GM10248 (cell line): Measurements from ENCODE around the gene NINL.

Source experiments
- CTCF ChIA-PET: fragments of 300-600 bp; sonication (Branson Sonifier 250); formaldehyde crosslinking; extraction: SDS; loops from one replicate; lab custom pipeline; 2021; ENCODE audit warnings: antibody characterized with exemption; lab: Yijun Ruan, JAX
- POLR2A ChIA-PET: fragments of 350-650 bp; sonication (Branson Sonifier 250); formaldehyde crosslinking; extraction: SDS; loops from one replicate; lab custom pipeline; 2020; ENCODE audit warnings: antibody characterized with exemption; lab: Yijun Ruan, JAX
- DNase-seq: peaks from one replicate; pipeline ENCODE4 v3.0.0; 2012; ENCODE audit errors: extremely low spot score
- TF ChIP-seq, protein P1 (sequence below): IDR thresholded peaks from 2 replicates; pipeline ENCODE4 v1.5.1; 2012; ENCODE audit warnings: mild to moderate bottlenecking, low read depth; ENCODE audit errors: extremely low read depth, missing control alignments, control extremely low read depth

NINL gene

GRCh38 chr20:25544311-25544710 lies 41.0 kb downstream of the NINL start:
- DNase-seq, result no peak
- TF ChIP-seq, protein P1, sequence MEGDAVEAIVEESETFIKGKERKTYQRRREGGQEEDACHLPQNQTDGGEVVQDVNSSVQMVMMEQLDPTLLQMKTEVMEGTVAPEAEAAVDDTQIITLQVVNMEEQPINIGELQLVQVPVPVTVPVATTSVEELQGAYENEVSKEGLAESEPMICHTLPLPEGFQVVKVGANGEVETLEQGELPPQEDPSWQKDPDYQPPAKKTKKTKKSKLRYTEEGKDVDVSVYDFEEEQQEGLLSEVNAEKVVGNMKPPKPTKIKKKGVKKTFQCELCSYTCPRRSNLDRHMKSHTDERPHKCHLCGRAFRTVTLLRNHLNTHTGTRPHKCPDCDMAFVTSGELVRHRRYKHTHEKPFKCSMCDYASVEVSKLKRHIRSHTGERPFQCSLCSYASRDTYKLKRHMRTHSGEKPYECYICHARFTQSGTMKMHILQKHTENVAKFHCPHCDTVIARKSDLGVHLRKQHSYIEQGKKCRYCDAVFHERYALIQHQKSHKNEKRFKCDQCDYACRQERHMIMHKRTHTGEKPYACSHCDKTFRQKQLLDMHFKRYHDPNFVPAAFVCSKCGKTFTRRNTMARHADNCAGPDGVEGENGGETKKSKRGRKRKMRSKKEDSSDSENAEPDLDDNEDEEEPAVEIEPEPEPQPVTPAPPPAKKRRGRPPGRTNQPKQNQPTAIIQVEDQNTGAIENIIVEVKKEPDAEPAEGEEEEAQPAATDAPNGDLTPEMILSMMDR, result no peak
- CTCF ChIA-PET, result no interaction called here
- POLR2A ChIA-PET, result no interaction called here

DNA sequence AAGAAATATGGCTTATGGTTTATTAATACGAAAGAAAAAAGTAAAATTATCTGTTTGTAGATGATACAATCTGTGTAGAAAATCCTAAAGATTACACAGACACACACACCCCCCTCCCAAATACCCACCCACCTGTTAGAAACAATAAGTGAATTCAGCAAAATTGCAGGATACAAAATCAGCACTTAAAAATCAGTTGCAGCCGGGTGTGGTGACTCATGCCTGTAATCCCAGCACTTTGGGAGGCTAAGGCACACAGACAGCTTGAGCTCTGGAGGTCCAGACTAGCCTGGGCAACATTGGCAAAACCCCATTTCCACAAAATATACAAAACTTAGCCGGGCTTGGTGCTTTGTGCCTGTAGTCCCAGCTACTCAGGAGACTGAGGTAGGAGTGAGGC lies 42.3 kb downstream of the NINL start:
- ChIA-PET POLR2A (no interaction called here), CTCF (no interaction called here)
- no peak for DNase-seq
- TF ChIP-seq, protein P1, result no peak

- DNase-seq, result no peak
- ChIA-PET POLR2A (no interaction called here), CTCF (interaction anchor here (0.8 to 2.6 kb wide), 5 partner anchors 11 to 117 kb away, joined by 3 to 11 read pairs (median 3); no protein-coding TSS in a partner anchor)
- TF ChIP-seq, protein P1, result no peak
These were observed 43.7 kb downstream of the NINL start for GRCh38 chr20:25541676-25542075.

DNA sequence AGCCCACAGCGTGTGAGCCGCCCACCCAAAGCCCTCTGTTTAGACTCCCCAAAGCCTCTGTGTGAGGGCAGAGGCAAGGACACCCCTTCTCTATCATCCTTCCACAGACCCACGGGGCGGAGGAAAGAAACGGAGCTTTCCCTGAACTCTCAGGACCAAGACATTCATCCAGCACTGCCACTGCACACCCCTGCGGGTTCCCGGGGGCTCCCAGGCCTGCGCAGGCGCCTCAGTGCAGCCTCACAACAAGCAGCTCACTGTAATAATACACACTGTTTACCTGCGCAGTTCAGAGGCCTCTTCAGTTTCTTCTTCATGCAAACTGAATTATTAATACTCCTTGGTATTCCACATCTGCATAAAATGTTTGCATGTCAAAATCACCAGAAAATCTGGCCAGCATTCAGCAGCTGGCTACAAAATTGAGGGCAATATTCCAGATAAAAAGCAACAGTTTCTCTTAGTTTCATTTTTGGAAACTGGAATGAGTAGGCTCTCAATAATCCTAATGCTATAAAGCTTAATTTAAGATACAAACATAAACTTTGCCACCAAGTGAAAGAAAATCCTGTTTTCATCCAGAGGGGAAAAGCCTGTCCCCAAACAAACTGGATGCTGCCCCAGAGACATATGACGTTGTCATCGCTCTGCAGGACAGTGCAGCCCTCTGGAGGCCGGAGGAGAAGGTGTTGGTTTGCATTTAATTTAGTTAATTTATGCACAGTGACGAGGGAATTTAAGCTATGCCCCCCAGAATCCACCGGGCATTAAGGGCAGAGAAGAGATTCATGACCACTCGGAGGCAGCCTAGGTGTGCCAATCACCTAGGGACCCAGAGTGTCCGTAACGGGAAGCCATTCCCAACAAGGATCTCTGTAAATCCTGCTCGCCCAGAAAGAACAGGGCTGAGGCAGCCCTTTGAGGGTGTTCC lies 45.3 kb downstream of the NINL start:
- peak; percentile 40 for DNase-seq
- TF ChIP-seq, protein P1, result peak; percentile 34
- POLR2A ChIA-PET, result interaction anchor here (0.5 kb wide), 1 partner anchor 421 kb away, joined by 3 read pairs; no protein-coding TSS in a partner anchor
- CTCF ChIA-PET, result interaction anchor here (1.1 to 2.6 kb wide), 6 partner anchors 9 to 119 kb away, joined by 3 to 11 read pairs (median 3); no protein-coding TSS in a partner anchor

- POLR2A ChIA-PET, result no interaction called here
- TF ChIP-seq, protein P1, result no peak
- CTCF ChIA-PET, result interaction anchor here (2.6 kb wide), 1 partner anchor 8 kb away, joined by 11 read pairs; no protein-coding TSS in a partner anchor
- no peak for DNase-seq
These were observed 46.3 kb downstream of the NINL start for GRCh38 chr20:25538838-25539665.

GRCh38 chr20:25537890-25538289 lies 47.4 kb downstream of the NINL start:
- ChIA-PET CTCF (no interaction called here), POLR2A (no interaction called here)
- TF ChIP-seq, protein P1, result no peak
- DNase-seq, result no peak
